Measurements from ENCODE around the gene MT1B. TPM values are rescaled to one million over a fixed set of nuclear protein-coding genes. Genes with fewer than 3 reads are reported as not detected.
"Not testable (repeated sequence)": the region's sequence is repeated elsewhere in the genome, so short reads cannot be mapped to it uniquely, and the experiment has no call there.

The MT1B gene
- total RNA-seq, 1 donor from 2014 or later = not detected

DNA sequence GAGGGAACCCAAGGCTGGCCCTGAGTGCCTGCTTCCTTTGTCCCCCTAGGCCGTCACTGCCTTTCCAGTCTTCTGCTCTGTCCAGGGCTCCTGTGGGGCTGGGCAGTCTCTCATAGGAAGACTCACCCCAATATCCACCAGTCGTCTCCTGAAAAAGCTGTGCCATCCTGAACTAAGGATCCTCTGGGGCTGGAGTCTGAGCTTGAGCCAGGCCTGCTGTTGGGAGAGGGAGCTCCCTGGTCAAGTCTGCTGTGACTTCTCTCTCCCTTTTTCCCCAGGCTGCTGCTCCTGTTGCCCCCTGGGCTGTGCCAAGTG lies 18.9 kb downstream of the MT1B start:
- Histone ChIP-seq H3K79me2 (ENCODE audit: insufficient read depth, low read length) (no peaks in the 10 kb centered on the region), H3K4me2 (ENCODE audit: low read length) (no peak overlapping the region), H2AFZ (ENCODE audit: low read depth, low read length) (no peak overlapping the region), H3K4me1 (ENCODE audit: insufficient read depth, low read length) (peaks cover 5% of the 10 kb centered on the region), H3K27ac (ENCODE audit: low read depth, low read length) (no peak overlapping the region), H3K4me3 (ENCODE audit: insufficient read depth, low read depth, low read length) (no peak overlapping the region), H3K9me3 (ENCODE audit: insufficient read depth, low read depth, low read length) (peaks cover 2% of the 10 kb centered on the region), H3K36me3 (ENCODE audit: insufficient read depth, low read length) (no peaks in the 10 kb centered on the region), H3K9ac (ENCODE audit: low read length) (no peak overlapping the region), H4K20me1 (ENCODE audit: insufficient read depth, low read length) (peaks cover 4% of the 10 kb centered on the region), H3K27me3 (ENCODE audit: insufficient read depth, low read length) (peaks cover 90% of the 10 kb centered on the region)
- peaks cover 96% of the 10 kb centered on the region for H3K27me3 Mint-ChIP-seq (ENCODE audit: low read depth, unreplicated experiment)
- peaks cover 11% of the 10 kb centered on the region for H3K9me3 Mint-ChIP-seq (ENCODE audit: unreplicated experiment)
- no peak overlapping the region for H3K27ac Mint-ChIP-seq (ENCODE audit: unreplicated experiment)
- no peak overlapping the region for H3K4me3 Mint-ChIP-seq (ENCODE audit: unreplicated experiment)
- no peak for TF ChIP-seq EZH2 (IDR thresholded peaks at IDR 0.05; ENCODE audit: insufficient read depth, low read length)
- TF ChIP-seq, protein P1, sequence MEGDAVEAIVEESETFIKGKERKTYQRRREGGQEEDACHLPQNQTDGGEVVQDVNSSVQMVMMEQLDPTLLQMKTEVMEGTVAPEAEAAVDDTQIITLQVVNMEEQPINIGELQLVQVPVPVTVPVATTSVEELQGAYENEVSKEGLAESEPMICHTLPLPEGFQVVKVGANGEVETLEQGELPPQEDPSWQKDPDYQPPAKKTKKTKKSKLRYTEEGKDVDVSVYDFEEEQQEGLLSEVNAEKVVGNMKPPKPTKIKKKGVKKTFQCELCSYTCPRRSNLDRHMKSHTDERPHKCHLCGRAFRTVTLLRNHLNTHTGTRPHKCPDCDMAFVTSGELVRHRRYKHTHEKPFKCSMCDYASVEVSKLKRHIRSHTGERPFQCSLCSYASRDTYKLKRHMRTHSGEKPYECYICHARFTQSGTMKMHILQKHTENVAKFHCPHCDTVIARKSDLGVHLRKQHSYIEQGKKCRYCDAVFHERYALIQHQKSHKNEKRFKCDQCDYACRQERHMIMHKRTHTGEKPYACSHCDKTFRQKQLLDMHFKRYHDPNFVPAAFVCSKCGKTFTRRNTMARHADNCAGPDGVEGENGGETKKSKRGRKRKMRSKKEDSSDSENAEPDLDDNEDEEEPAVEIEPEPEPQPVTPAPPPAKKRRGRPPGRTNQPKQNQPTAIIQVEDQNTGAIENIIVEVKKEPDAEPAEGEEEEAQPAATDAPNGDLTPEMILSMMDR (IDR thresholded peaks at IDR 0.05; ENCODE audit: insufficient read depth, low read depth, low read length) = no peak
- DNase-seq (ENCODE audit: low read depth) (no peak), FAIRE-seq (no peak)
- peaks cover 4% of the 10 kb centered on the region for H3K4me1 Mint-ChIP-seq (ENCODE audit: low read depth, unreplicated experiment)
- peaks cover 2% of the 10 kb centered on the region for H3K36me3 Mint-ChIP-seq (ENCODE audit: low read depth, unreplicated experiment)

- not testable (repeated sequence) for H3K4me3 Mint-ChIP-seq (ENCODE audit: unreplicated experiment); H3K27ac ChIP-seq (ENCODE audit: low read depth, low read length); H2AFZ ChIP-seq (ENCODE audit: low read depth, low read length); FAIRE-seq; H3K27ac Mint-ChIP-seq (ENCODE audit: unreplicated experiment); H3K9ac ChIP-seq (ENCODE audit: low read length); H3K4me3 ChIP-seq (ENCODE audit: insufficient read depth, low read depth, low read length); H3K36me3 Mint-ChIP-seq (ENCODE audit: low read depth, unreplicated experiment); H3K79me2 ChIP-seq (ENCODE audit: insufficient read depth, low read length); H3K4me2 ChIP-seq (ENCODE audit: low read length); DNase-seq (ENCODE audit: low read depth); H3K9me3 ChIP-seq (ENCODE audit: insufficient read depth, low read depth, low read length); H4K20me1 ChIP-seq (ENCODE audit: insufficient read depth, low read length); H3K4me1 Mint-ChIP-seq (ENCODE audit: low read depth, unreplicated experiment); H3K36me3 ChIP-seq (ENCODE audit: insufficient read depth, low read length)
- Histone ChIP-seq H3K4me1 (ENCODE audit: insufficient read depth, low read length) (peaks cover 11% of the 10 kb centered on the region), H3K27me3 (ENCODE audit: insufficient read depth, low read length) (peaks cover 85% of the 10 kb centered on the region)
- H3K9me3 Mint-ChIP-seq (ENCODE audit: unreplicated experiment) = peaks cover 11% of the 10 kb centered on the region
- peaks cover 94% of the 10 kb centered on the region for H3K27me3 Mint-ChIP-seq (ENCODE audit: low read depth, unreplicated experiment)
Observed at GRCh38 chr16:56671691-56672090, 20.0 kb downstream of the MT1B start.

DNA sequence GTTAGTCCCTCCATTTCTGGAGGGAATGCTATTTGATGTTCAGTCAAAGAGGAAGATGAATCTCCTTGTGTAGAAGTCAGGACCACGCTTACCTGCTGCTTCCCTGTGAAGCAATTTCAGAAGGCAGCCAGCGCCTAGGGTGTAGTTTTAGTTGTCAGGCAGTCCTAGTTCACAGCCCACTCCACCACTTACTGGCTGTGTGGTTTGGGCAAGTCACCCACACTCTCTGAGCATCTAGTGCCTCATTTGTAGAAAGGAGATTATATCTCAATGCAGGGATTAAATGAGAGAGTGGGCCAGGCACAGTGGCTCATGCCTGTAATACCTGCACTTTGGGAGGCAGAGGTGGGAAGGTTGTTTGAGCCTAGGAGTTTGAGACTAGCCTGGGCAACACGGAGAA lies 20.5 kb downstream of the MT1B start:
- Mint-ChIP-seq H3K9me3 (ENCODE audit: unreplicated experiment) (peaks cover 11% of the 10 kb centered on the region), H3K27me3 (ENCODE audit: low read depth, unreplicated experiment) (peaks cover 94% of the 10 kb centered on the region)
- H3K9ac ChIP-seq (ENCODE audit: low read length); H3K79me2 ChIP-seq (ENCODE audit: insufficient read depth, low read length); H3K9me3 ChIP-seq (ENCODE audit: insufficient read depth, low read depth, low read length); H3K36me3 ChIP-seq (ENCODE audit: insufficient read depth, low read length); FAIRE-seq; H3K27ac ChIP-seq (ENCODE audit: low read depth, low read length); H3K4me1 Mint-ChIP-seq (ENCODE audit: low read depth, unreplicated experiment); DNase-seq (ENCODE audit: low read depth); H3K4me2 ChIP-seq (ENCODE audit: low read length); H3K4me3 ChIP-seq (ENCODE audit: insufficient read depth, low read depth, low read length); H3K4me3 Mint-ChIP-seq (ENCODE audit: unreplicated experiment); H2AFZ ChIP-seq (ENCODE audit: low read depth, low read length); H3K36me3 Mint-ChIP-seq (ENCODE audit: low read depth, unreplicated experiment); H4K20me1 ChIP-seq (ENCODE audit: insufficient read depth, low read length); H3K27ac Mint-ChIP-seq (ENCODE audit: unreplicated experiment): not testable (repeated sequence)
- H3K4me1 ChIP-seq (ENCODE audit: insufficient read depth, low read length) = peaks cover 11% of the 10 kb centered on the region
- peaks cover 84% of the 10 kb centered on the region for H3K27me3 ChIP-seq (ENCODE audit: insufficient read depth, low read length)
